Neural cell (in vitro differentiated cells): ENCODE results near the gene PLS1. TPM values are rescaled to one million over a fixed set of nuclear protein-coding genes. Genes with fewer than 3 reads are reported as not detected.
"Not testable (repeated sequence)": the region's sequence is repeated elsewhere in the genome, so short reads cannot be mapped to it uniquely, and the experiment has no call there.

ENCODE experiments used
- H2AFZ ChIP-seq: fragments of 200-600, 300-800 bp; sonication (generic), shearing (Covaris generic); 2 replicates; pipeline ENCODE4 v1.6.0; 2014; ENCODE audit warnings: low read depth, mild to moderate bottlenecking, antibody characterized with exemption, low read length, moderate library complexity
- H3F3A ChIP-seq: fragments of 200-600 bp; shearing (Covaris generic); 2 replicates; pipeline ENCODE4 v1.6.1; 2016; ENCODE audit warnings: mild to moderate bottlenecking, moderate library complexity, mixed read lengths, antibody characterized with exemption, low read length; ENCODE audit not compliant: insufficient read depth, poor library complexity, severe bottlenecking
- H3K27ac ChIP-seq: fragments of 200-600, 300-800 bp; sonication (generic), shearing (Covaris generic); 2 replicates; pipeline ENCODE4 v1.5.1; 2014; ENCODE audit warnings: mild to moderate bottlenecking, low read length, moderate library complexity
- H3K27me3 ChIP-seq: fragments of 300-800, 200-600 bp; sonication (generic), shearing (Covaris generic); 2 replicates; pipeline ENCODE4 v1.6.0; 2014; ENCODE audit warnings: mild to moderate bottlenecking, low read depth, low read length, moderate library complexity; ENCODE audit not compliant: insufficient read depth
- H3K36me3 ChIP-seq: fragments of 300-800, 200-600 bp; sonication (generic), shearing (Covaris generic); 2 replicates; pipeline ENCODE4 v1.5.1; 2014; ENCODE audit warnings: mild to moderate bottlenecking, antibody characterized with exemption, low read length, moderate library complexity; ENCODE audit not compliant: insufficient read depth
- H3K4me2 ChIP-seq: fragments of 300-800, 200-600 bp; sonication (generic), shearing (Covaris generic); 2 replicates; pipeline ENCODE4 v1.6.0; 2014; ENCODE audit warnings: mild to moderate bottlenecking, low read length
- H3K4me3 ChIP-seq: fragments of 300-800, 200-600 bp; sonication (generic), shearing (Covaris generic); 2 replicates; pipeline ENCODE4 v1.5.1; 2014; ENCODE audit warnings: mild to moderate bottlenecking, low read length, moderate library complexity
- H3K79me2 ChIP-seq: fragments of 200-600 bp; shearing (Covaris generic); replicated peaks from 2 replicates; pipeline ENCODE4 v1.6.0; 2014; ENCODE audit warnings: mild to moderate bottlenecking, low read length, moderate library complexity; ENCODE audit not compliant: insufficient read depth
- H3K9ac ChIP-seq: fragments of 300-800, 200-600 bp; sonication (generic), shearing (Covaris generic); 2 replicates; pipeline ENCODE4 v1.6.1; 2016; ENCODE audit warnings: mild to moderate bottlenecking, low read length, mixed read lengths
- H3K9me2 ChIP-seq: fragments of 200-600 bp; shearing (Covaris generic); 2 replicates; pipeline ENCODE4 v1.6.1; 2016; ENCODE audit warnings: mild to moderate bottlenecking, low read length, mixed read lengths; ENCODE audit not compliant: insufficient read depth
- H3K9me3 ChIP-seq: fragments of 200-600, 300-800 bp; sonication (generic), shearing (Covaris generic); 2 replicates; pipeline ENCODE4 v1.6.1; 2016; ENCODE audit warnings: mild to moderate bottlenecking, mixed run types, low read length, moderate library complexity, mixed read lengths
- H4K20me1 ChIP-seq: fragments of 200-600 bp; shearing (Covaris generic); 2 replicates; pipeline ENCODE4 v1.6.1; 2016; ENCODE audit warnings: mild to moderate bottlenecking, mixed run types; ENCODE audit not compliant: insufficient read depth
- EP300 ChIP-seq: fragments of 450-650 bp; conservative IDR thresholded peaks from 2 replicates; pipeline ENCODE4 v1.6.1; 2014; ENCODE audit warnings: antibody characterized with exemption, mild to moderate bottlenecking, moderate library complexity; ENCODE audit not compliant: poor library complexity, severe bottlenecking
- EZH2 ChIP-seq: fragments of 200-600, 300-800 bp; shearing (Covaris generic), sonication (generic); IDR thresholded peaks from 2 replicates; pipeline ENCODE4 v1.6.1; 2014; ENCODE audit warnings: antibody characterized with exemption, low read length, borderline replicate concordance, mild to moderate bottlenecking; ENCODE audit not compliant: insufficient read depth, poor library complexity, severe bottlenecking
- MXI1 ChIP-seq: fragments of 450-650 bp; conservative IDR thresholded peaks from 2 replicates; pipeline ENCODE4 v1.6.1; 2014; ENCODE audit warnings: antibody characterized with exemption, mild to moderate bottlenecking; ENCODE audit not compliant: poor library complexity, severe bottlenecking
- POLR2AphosphoS5 ChIP-seq: IDR thresholded peaks from 2 replicates; pipeline ENCODE4 v1.6.1; 2012
- RAD21 ChIP-seq: fragments of 450-650 bp; conservative IDR thresholded peaks from 2 replicates; pipeline ENCODE4 v1.6.1; 2014; ENCODE audit warnings: antibody characterized with exemption, mild to moderate bottlenecking, moderate library complexity
- REST ChIP-seq: IDR thresholded peaks from 2 replicates; pipeline ENCODE4 v1.6.1; 2012; ENCODE audit warnings: borderline replicate concordance
- SMC3 ChIP-seq: fragments of 450-650 bp; conservative IDR thresholded peaks from 2 replicates; pipeline ENCODE4 v1.6.1; 2014; ENCODE audit warnings: antibody characterized with exemption, mild to moderate bottlenecking, moderate library complexity; ENCODE audit not compliant: poor library complexity
- TAF1 ChIP-seq: IDR thresholded peaks from 2 replicates; pipeline ENCODE4 v1.6.1; 2012; ENCODE audit warnings: low read depth
- polyA plus RNA-seq: library from polyadenylated mRNA; depleted of rRNA; stranded (reverse); fragments of >200 nt; gene quantifications from 2 replicates; pipeline ENCODE4 v1.2.3, GENCODE V29; 2014
- TF ChIP-seq, protein P1 (sequence below): fragments of 450-650 bp; IDR thresholded peaks from 2 replicates; pipeline ENCODE4 v1.5.1; 2014; ENCODE audit warnings: antibody characterized with exemption, mild to moderate bottlenecking, moderate library complexity; ENCODE audit not compliant: poor library complexity, severe bottlenecking

The PLS1 gene
- polyA plus RNA-seq, 1 donor from 2014 or later, result 0.31 TPM

GRCh38 chr3:142746646-142747045, 150.5 kb downstream of the PLS1 start:
- Histone ChIP-seq H3F3A (no peaks in the 10 kb centered on the region), H3K9me2 (no peaks in the 10 kb centered on the region), H3K79me2 (no peaks in the 10 kb centered on the region), H3K4me3 (no peak overlapping the region), H3K36me3 (peaks cover 10% of the 10 kb centered on the region), H2AFZ (no peak overlapping the region), H3K9me3 (no peaks in the 10 kb centered on the region), H3K27me3 (no peaks in the 10 kb centered on the region), H3K9ac (no peak overlapping the region), H3K4me2 (no peak overlapping the region), H3K27ac (no peak overlapping the region), H4K20me1 (no peaks in the 10 kb centered on the region)
- TF ChIP-seq EP300, result no peak
- TF ChIP-seq EZH2, result no peak
- no peak for TF ChIP-seq SMC3
- TF ChIP-seq RAD21, result no peak
- TF ChIP-seq TAF1, result no peak
- TF ChIP-seq, protein P1, sequence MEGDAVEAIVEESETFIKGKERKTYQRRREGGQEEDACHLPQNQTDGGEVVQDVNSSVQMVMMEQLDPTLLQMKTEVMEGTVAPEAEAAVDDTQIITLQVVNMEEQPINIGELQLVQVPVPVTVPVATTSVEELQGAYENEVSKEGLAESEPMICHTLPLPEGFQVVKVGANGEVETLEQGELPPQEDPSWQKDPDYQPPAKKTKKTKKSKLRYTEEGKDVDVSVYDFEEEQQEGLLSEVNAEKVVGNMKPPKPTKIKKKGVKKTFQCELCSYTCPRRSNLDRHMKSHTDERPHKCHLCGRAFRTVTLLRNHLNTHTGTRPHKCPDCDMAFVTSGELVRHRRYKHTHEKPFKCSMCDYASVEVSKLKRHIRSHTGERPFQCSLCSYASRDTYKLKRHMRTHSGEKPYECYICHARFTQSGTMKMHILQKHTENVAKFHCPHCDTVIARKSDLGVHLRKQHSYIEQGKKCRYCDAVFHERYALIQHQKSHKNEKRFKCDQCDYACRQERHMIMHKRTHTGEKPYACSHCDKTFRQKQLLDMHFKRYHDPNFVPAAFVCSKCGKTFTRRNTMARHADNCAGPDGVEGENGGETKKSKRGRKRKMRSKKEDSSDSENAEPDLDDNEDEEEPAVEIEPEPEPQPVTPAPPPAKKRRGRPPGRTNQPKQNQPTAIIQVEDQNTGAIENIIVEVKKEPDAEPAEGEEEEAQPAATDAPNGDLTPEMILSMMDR, result no peak
- TF ChIP-seq MXI1, result no peak
- TF ChIP-seq POLR2AphosphoS5, result no peak
- TF ChIP-seq REST, result no peak

DNA sequence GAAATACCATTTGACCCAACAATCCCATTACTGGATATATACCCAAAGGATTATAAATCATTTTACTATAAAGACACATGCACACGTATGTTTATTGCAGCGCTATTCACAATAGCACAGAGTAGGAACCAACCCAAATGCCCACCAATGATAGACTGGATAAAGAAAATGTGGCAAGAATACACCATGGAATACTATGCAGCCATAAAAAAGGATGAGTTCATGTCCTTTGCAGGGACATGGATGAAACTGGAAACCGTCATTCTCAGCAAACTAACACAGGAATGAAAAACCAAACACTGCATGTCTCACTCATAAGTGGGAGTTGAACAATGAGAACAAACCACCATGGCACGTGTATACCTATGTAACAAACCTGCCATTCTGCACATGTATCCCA, 154.3 kb downstream of the PLS1 start:
- not testable (repeated sequence) for H2AFZ ChIP-seq, H3K9me3 ChIP-seq, H3K9me2 ChIP-seq, H4K20me1 ChIP-seq, H3K27me3 ChIP-seq, H3K27ac ChIP-seq, H3K9ac ChIP-seq, H3F3A ChIP-seq, H3K4me3 ChIP-seq, H3K4me2 ChIP-seq, H3K36me3 ChIP-seq, H3K79me2 ChIP-seq

GRCh38 chr3:142752605-142753004, 156.4 kb downstream of the PLS1 start:
- not testable (repeated sequence) for H3K27me3 ChIP-seq, H3K9me3 ChIP-seq, H2AFZ ChIP-seq, H3K27ac ChIP-seq, H3K4me3 ChIP-seq, H3K36me3 ChIP-seq, H3K4me2 ChIP-seq, H3K9me2 ChIP-seq, H3K79me2 ChIP-seq, H3F3A ChIP-seq, H3K9ac ChIP-seq, H4K20me1 ChIP-seq
